HG02884 (cell line): ENCODE measurements around the gene PLA2G2F.

Experiments
- ATAC-seq: cut with Tn5 transposase; IDR thresholded peaks from one replicate; pipeline ENCODE4 v1.9.1; 2021; ENCODE audit warnings: mild to moderate bottlenecking, moderate library complexity; ENCODE audit not compliant: unreplicated experiment

The PLA2G2F gene, protein sequence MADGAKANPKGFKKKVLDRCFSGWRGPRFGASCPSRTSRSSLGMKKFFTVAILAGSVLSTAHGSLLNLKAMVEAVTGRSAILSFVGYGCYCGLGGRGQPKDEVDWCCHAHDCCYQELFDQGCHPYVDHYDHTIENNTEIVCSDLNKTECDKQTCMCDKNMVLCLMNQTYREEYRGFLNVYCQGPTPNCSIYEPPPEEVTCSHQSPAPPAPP

DNA sequence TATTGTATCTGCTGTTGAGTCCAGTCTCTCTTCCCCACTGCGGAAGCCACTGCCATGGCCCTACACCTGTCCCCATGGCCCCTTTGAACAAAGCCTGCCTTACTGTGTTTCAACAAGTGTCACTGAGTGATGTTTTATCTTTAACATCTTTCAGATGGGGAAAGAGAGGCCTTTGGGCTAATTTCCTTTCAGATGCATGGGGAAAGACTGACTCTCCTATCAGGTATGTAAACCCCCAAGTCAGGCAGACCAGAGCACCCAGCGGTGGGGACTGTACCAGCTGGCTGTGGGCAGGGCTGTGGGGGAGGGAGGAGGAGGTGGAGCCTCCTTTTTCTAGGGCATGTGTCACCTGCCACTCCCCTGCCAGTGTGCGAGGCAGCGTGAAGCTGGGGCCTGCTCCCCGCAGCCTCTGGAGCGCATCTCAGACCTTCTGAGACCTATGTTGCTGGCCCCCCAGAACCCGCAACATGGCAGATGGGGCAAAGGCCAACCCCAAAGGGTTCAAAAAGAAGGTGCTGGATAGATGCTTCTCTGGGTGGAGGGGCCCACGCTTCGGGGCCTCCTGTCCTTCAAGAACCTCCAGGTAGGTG, at the start of gene PLA2G2F:
PLA2G2F (plus strand) TSS at position 363 of the 590 bp plus-strand sequence; CDS start at position 468, 105 bp downstream.
- no peak for ATAC-seq

GRCh38 chr1:20089328-20090077, 49.6 kb upstream of the PLA2G2F start:
- ATAC-seq, result no peak

DNA sequence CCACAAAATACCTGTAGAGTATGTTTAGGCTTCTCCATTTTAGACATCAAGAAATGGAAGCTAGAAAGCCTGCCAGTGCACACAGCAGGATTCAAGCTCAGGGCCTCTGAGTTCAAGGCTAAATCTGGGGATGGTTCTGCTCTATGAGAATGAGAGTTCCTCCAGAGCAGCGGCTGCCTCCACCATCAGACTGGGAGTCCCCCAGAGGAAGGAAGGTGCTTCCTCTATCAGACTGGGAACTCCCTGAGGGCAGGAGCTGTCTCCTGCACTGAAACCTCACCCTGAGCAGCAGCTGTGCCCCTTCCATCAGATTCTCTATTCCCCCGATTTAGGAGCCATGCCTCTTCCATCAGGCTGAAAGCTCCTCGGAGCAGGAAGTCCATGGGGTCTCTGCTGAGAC, 49.0 kb upstream of the PLA2G2F start:
- ATAC-seq, result no peak

DNA sequence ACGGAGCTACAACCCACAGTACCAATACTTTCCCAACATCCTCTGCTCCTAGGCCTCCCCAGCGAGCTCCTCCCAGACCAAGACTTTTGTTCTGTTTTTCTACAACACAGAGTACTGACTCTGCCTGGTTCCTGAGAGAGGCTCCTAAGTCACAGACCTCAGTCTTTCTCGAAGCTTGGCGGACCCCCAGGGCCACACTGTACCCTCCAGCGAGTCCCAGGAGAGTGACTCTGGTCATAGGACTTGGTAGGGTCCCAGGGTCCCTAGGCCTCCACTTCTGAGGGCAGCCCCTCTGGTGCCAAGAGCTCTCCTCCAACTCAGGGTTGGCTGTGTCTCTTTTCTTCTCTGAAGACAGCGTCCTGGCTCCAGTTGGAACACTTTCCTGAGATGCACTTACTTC, 48.5 kb upstream of the PLA2G2F start:
- ATAC-seq, result no peak

GRCh38 chr1:20093303-20093702, 45.8 kb upstream of the PLA2G2F start:
- no peak for ATAC-seq

GRCh38 chr1:20093940-20094391, 45.2 kb upstream of the PLA2G2F start:
- ATAC-seq, result no peak

DNA sequence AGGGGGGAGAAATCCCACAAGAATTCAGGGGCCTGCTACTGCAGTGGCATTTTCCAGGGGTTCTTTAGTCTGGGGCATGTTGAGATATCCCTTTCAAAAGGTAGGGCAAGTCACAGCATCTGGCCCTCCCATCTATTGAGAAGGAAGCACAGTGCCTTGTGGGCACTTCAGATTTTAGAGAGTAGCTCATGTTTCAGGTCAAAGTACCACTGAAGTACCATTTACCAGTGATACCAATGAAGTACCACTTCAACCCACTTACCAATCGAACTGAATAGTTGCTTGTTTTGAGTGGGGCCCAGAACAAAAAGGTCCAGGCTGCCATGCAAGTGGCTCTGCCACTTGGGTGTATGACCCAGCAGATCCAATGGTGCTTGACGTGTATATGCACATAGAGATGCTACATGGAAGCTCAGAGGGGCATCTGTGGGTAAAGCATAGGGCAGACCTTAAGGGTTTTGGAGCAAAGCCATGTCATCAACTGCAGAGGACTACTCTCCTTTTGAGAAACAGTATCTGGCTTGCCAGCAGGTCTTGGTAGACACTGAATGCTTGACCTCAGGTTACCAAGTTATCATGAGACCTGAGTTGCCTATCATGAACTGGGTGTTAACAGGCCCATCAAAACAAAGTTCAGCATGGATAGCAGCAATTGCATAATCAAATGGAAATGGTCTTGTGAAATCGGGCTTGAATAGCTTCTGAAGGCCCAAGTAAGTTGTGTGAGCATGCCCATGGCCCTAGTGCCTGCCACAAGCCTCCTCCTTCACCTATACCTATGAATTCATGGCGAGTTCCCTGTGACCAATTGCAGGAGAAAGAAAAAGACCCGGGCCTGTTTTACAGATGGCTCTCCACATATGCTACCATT, 43.3 kb upstream of the PLA2G2F start:
- no peak for ATAC-seq

GRCh38 chr1:20096840-20097447, 42.2 kb upstream of the PLA2G2F start:
- no peak for ATAC-seq

DNA sequence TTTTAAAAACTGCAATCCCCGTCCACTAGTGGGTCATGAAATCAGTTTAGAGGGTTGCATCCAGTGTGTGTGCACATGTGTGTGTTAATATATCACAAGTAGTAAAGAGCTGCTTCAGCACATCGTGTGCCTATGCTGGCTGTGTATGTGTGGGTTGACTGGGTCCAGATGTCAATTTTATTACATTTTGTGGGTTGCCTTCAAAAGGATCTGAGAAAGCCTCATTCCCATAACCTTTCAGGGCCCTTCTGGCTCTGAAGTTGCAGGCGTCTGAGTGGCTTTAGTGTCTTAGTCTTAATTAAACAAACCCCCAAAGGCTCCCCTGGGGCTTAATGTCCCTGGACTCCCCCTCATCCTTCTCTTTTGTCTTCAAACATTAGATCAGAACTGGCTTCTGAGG, 39.6 kb upstream of the PLA2G2F start:
- no peak for ATAC-seq

DNA sequence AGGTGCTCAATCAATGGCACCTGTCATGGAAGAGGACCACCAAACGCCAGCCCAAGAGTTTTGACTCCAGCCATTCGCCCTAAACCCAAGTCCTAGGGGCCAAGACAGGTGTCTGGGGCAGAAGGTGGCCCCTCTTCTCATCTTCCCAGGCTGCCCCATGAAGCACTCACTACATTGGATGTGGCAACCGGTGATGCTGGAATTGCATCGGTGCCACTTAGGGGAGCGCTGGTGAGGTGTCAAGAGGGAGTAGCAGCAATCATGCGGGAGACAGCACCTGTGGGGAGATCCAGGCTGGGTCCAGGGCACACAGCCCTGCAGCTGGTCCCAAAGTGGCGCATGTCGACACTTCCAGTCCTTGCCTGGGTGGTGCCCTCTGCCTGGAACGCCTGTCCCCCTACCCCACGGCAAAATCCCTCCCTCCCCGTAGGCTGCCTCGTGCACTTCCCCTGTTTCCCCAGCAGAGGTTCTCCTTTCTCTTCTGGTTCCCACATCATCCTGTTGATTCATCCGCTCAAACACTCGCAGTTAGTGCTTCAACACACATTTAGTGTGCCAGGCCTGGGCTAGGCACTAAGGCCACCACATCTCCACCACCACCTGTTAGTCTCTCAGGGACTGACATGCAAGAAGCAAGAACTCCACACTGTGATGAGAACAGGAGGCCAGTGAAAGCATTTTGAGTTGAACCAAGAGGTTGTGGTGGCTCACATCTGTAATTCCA, 38.3 kb upstream of the PLA2G2F start:
- ATAC-seq, result no peak

DNA sequence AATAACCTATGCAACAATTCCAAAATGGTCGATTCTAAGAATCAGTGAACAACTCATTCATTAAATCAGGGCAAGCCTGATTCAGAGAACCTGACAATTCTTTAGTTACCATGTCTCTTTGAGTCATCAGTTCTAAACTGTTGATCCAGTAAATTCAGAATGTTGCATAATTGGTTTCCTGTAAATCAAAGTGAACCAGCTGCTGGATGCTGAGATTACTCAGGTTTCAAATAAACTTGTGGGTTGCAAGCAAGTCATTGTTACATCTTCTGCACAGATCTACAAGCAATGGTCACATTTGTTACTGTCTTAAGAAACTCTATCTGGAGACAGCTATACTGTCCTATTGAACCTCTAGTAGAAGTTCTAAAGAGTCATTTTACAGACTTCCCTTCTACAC, 36.2 kb upstream of the PLA2G2F start:
- no peak for ATAC-seq

DNA sequence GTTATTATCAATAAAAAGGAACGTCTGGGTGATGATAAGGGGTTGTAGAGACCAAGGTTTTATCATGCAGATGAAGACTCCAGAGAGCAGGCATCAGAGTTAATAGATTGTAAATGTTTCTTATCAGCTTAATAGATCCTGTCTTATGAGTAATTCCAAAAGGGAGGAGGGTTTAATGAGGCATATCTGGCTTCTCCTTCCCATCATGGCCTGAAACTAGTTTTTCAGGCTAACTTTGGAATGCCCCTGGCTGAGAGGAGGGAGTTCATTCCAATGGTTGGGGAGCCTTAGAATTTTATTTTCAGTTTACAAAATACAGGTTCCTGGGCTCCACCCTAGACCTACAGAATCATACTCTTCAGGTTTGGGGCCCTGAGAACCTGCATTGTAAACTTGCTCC, 33.3 kb upstream of the PLA2G2F start:
- no peak for ATAC-seq

DNA sequence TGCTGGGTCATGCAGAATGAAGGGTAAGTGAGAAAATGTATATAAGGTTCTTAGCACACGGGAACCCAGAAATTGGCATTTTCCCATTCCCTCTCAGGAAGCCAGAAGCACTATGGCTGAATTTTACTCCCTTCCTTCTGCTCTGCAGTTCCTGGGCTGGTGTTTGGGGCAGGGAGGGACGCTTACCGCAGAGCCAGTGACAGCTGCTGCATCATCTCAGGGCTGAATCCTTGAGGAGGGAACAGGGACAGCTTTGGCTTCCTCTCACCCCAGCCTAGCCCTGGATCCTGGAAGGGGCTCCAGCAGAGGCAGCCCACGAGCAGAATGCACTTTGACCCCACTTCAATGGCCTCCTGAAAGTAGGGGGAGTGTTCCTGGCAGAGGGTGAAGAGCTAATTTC, 31.8 kb upstream of the PLA2G2F start:
- no peak for ATAC-seq

DNA sequence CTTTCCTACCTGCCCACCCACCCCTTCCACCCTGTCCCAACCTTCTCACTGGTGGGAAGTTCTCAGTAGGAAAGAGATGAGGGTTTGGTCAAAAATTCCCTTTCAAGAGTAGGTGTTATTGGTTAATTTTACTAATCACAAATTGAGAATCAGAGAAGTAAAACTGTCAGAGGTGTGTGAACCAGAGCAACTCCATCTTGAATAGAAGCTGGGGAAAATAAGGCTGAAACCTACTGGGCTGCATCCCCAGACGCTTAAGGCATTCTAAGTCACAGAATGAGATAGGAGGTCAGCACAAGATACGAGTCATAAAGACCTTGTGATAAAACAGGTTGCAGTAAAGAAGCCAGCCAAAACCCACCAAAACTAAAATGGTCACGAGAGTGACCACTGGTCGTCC, 31.3 kb upstream of the PLA2G2F start:
- no peak for ATAC-seq

- no peak for ATAC-seq
These were observed 30.6 kb upstream of the PLA2G2F start for GRCh38 chr1:20108366-20109123.

DNA sequence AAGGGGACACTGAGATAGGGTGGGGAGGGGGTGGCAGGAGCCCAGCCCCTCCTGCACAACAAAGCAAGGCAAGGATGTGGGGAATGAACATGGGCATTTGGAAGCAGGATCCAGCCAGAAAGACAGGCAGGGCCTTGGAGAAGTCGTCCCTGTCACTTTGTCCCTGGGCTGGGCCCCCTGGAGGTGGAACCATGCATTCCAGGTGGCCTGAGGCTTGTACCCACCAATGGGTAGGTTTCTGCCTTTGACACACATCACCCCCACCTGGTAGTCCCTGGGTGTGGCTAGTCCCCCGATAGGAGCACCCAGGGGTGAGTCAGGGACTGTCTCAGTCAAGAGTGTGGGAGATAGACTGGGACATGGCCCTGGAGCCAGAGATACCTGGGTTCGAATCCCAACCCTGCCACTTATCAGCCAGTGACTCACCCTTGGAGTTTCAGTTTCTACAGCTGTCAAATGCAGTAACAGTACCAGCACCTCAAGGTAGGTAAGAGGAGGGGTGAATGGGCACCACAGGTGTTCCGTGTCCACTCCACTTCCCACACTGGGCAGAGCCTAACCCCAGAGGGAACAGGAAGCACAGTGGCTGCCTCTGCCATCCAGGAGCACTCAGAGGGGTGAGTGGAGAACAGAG, 29.8 kb upstream of the PLA2G2F start:
- ATAC-seq, result no peak

GRCh38 chr1:20110679-20111078, 28.4 kb upstream of the PLA2G2F start:
- ATAC-seq, result no peak

GRCh38 chr1:20111452-20111851, 27.7 kb upstream of the PLA2G2F start:
- ATAC-seq, result no peak
